GM23338 (cell line): ENCODE results near the gene PPP1R7. TPM values are rescaled to one million over a fixed set of nuclear protein-coding genes. Genes with fewer than 3 reads are reported as not detected.

Experiments used
- ATAC-seq: fragments of 200-7000 bp; cut with Tn5 transposase; 3 replicates; pipeline ENCODE4 v1.9.1; 2020
- DNase-seq: peaks from one replicate; pipeline ENCODE4 v3.0.0-alpha.2; 2015; ENCODE audit warnings: low spot score
- H2AFZ ChIP-seq: fragments of 200-600 bp; sonication (generic); 2 replicates; pipeline ENCODE4 v1.8.0; 2016; ENCODE audit warnings: antibody characterized with exemption, mild to moderate bottlenecking, moderate library complexity
- H3F3A ChIP-seq: fragments of 200-600 bp; sonication (generic); replicated peaks from 2 replicates; pipeline ENCODE4 v1.8.0; 2017; ENCODE audit warnings: antibody characterized with exemption, mixed run types, low read depth
- H3K27ac ChIP-seq: fragments of 200-600 bp; sonication (generic); 2 replicates; pipeline ENCODE4 v1.6.1; 2016; ENCODE audit warnings: low read depth
- H3K27me3 ChIP-seq: fragments of 200-600 bp; sonication (generic); 2 replicates; pipeline ENCODE4 v1.8.0; 2016; ENCODE audit warnings: mild to moderate bottlenecking, mixed run types, moderate library complexity; ENCODE audit not compliant: insufficient read depth
- H3K36me3 ChIP-seq: fragments of 200-600 bp; sonication (generic); 2 replicates; pipeline ENCODE4 v1.8.0; 2016; ENCODE audit warnings: mild to moderate bottlenecking; ENCODE audit not compliant: insufficient read depth
- H3K4me1 ChIP-seq: fragments of 200-600 bp; sonication (generic); 2 replicates; pipeline ENCODE4 v1.8.0; 2016; ENCODE audit warnings: mild to moderate bottlenecking, moderate library complexity; ENCODE audit not compliant: insufficient read depth
- H3K4me2 ChIP-seq: fragments of 200-600 bp; sonication (generic); 2 replicates; pipeline ENCODE4 v1.7.1; 2017; ENCODE audit warnings: mixed run types
- H3K4me3 ChIP-seq: fragments of 200-600 bp; sonication (generic); 2 replicates; pipeline ENCODE4 v1.6.1; 2016; ENCODE audit warnings: mixed run types
- H3K79me2 ChIP-seq: fragments of 200-600 bp; sonication (generic); replicated peaks from 2 replicates; pipeline ENCODE4 v1.8.0; 2017; ENCODE audit warnings: mild to moderate bottlenecking; ENCODE audit not compliant: insufficient read depth
- H3K9me2 ChIP-seq: fragments of 200-600 bp; sonication (generic); 2 replicates; pipeline ENCODE4 v1.8.0; 2017; ENCODE audit not compliant: insufficient read depth
- H4K20me1 ChIP-seq: fragments of 200-600 bp; sonication (generic); replicated peaks from 2 replicates; pipeline ENCODE4 v1.8.0; 2017; ENCODE audit warnings: mild to moderate bottlenecking; ENCODE audit not compliant: insufficient read depth
- H3K27ac Mint-ChIP-seq: 2 replicates; pipeline ENCODE4 v1.8.0; 2020; ENCODE audit warnings: inconsistent platforms, mild to moderate bottlenecking, moderate library complexity, mixed read lengths
- H3K27me3 Mint-ChIP-seq: 3 replicates; pipeline ENCODE4 v1.8.0; 2022; ENCODE audit warnings: low read depth, mild to moderate bottlenecking, moderate library complexity, mixed read lengths, inconsistent platforms; ENCODE audit not compliant: insufficient read depth, poor library complexity
- H3K36me3 Mint-ChIP-seq: 3 replicates; pipeline ENCODE4 v1.8.0; 2021; ENCODE audit warnings: low read depth, mild to moderate bottlenecking, inconsistent platforms, moderate library complexity, mixed read lengths
- H3K4me1 Mint-ChIP-seq: 3 replicates; pipeline ENCODE4 v1.8.0; 2020; ENCODE audit warnings: mild to moderate bottlenecking, inconsistent platforms, mixed read lengths
- H3K4me3 Mint-ChIP-seq: 3 replicates; pipeline ENCODE4 v1.8.0; 2021; ENCODE audit warnings: moderate library complexity, mild to moderate bottlenecking, inconsistent platforms, mixed read lengths
- H3K9me3 Mint-ChIP-seq: 3 replicates; pipeline ENCODE4 v1.8.0; 2020; ENCODE audit warnings: moderate library complexity, mild to moderate bottlenecking, inconsistent platforms, mixed read lengths
- CREB1 ChIP-seq: fragments of 250-450 bp; sonication (Bioruptor Pico); IDR thresholded peaks from 2 replicates; pipeline ENCODE4 v1.5.0; 2020; ENCODE audit warnings: low read depth, mild to moderate bottlenecking, moderate library complexity
- EZH2 ChIP-seq: fragments of 200-600 bp; sonication (generic); IDR thresholded peaks from one replicate; pipeline ENCODE4 v1.8.0; 2017; ENCODE audit warnings: antibody characterized with exemption, mild to moderate bottlenecking, low read depth; ENCODE audit not compliant: unreplicated experiment
- JUNB ChIP-seq: IDR thresholded peaks from one replicate; pipeline ENCODE4 v1.6.1; 2016; ENCODE audit warnings: antibody characterized with exemption; ENCODE audit not compliant: unreplicated experiment
- ZNF331 ChIP-seq: fragments of 250-450 bp; sonication (Bioruptor Pico); IDR thresholded peaks from 2 replicates; pipeline ENCODE4 v1.5.0; 2020; ENCODE audit warnings: low read depth, mild to moderate bottlenecking, moderate library complexity
- polyA plus RNA-seq: library from polyadenylated mRNA; unstranded; fragments of >200 nt; fragmentation: Nextera tagmentation; extraction: Ambion mirVana; gene quantifications from 2 replicates; pipeline ENCODE4 v1.2.1, GENCODE V29; 2016
- total RNA-seq: library from RNA; depleted of rRNA; stranded (reverse); fragments of >200 nt; shearing (Covaris generic); gene quantifications from 2 replicates; pipeline ENCODE4 v1.2.3, GENCODE V29; 2014
- TF ChIP-seq, protein P1 (sequence below): fragments of 250-450 bp; sonication (Bioruptor Pico); IDR thresholded peaks from 2 replicates; pipeline ENCODE4 v1.5.0; 2020; ENCODE audit warnings: mild to moderate bottlenecking, moderate library complexity

PPP1R7 gene
- total and polyA plus RNA-seq, 2 experiments from 2014 or later, result 48.2 to 94.3 TPM

DNA sequence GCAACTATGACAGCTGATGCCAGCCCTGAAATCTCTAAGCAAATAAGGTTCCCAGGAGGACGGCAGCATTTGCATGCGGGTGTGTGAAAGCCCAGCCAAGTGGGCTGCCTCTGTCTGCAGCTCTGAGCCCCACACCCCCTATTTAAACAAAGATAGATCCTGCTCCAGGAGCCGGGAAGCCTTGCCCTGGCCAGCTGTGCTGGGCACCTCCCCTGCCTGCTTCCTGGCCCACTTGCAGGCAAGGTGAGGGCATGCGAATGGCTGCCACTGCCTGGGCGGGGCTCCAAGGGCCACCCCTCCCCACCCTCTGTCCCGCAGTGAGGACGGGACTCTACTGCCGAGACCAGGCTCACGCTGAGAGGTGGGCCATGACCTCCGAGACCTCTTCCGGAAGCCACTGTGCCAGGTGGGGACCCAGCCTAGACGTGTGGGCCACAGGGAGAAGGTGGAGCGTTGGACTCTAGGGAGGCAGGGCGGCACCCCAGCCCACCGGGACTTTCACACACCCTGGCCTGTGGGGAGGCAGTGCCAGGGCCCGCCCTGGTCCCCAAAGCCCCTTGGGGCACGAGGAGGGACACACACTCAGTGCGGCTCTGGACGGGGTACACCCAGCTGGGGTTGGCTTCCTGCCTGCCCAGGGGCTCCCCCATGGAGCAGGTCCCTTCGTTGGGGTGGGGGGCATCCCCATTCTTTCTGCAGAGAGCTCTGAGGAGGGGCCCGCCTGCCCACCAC lies 38.3 kb downstream of the PPP1R7 start, which contains the start of gene ANO7 (continued):
- TF ChIP-seq, protein P1, sequence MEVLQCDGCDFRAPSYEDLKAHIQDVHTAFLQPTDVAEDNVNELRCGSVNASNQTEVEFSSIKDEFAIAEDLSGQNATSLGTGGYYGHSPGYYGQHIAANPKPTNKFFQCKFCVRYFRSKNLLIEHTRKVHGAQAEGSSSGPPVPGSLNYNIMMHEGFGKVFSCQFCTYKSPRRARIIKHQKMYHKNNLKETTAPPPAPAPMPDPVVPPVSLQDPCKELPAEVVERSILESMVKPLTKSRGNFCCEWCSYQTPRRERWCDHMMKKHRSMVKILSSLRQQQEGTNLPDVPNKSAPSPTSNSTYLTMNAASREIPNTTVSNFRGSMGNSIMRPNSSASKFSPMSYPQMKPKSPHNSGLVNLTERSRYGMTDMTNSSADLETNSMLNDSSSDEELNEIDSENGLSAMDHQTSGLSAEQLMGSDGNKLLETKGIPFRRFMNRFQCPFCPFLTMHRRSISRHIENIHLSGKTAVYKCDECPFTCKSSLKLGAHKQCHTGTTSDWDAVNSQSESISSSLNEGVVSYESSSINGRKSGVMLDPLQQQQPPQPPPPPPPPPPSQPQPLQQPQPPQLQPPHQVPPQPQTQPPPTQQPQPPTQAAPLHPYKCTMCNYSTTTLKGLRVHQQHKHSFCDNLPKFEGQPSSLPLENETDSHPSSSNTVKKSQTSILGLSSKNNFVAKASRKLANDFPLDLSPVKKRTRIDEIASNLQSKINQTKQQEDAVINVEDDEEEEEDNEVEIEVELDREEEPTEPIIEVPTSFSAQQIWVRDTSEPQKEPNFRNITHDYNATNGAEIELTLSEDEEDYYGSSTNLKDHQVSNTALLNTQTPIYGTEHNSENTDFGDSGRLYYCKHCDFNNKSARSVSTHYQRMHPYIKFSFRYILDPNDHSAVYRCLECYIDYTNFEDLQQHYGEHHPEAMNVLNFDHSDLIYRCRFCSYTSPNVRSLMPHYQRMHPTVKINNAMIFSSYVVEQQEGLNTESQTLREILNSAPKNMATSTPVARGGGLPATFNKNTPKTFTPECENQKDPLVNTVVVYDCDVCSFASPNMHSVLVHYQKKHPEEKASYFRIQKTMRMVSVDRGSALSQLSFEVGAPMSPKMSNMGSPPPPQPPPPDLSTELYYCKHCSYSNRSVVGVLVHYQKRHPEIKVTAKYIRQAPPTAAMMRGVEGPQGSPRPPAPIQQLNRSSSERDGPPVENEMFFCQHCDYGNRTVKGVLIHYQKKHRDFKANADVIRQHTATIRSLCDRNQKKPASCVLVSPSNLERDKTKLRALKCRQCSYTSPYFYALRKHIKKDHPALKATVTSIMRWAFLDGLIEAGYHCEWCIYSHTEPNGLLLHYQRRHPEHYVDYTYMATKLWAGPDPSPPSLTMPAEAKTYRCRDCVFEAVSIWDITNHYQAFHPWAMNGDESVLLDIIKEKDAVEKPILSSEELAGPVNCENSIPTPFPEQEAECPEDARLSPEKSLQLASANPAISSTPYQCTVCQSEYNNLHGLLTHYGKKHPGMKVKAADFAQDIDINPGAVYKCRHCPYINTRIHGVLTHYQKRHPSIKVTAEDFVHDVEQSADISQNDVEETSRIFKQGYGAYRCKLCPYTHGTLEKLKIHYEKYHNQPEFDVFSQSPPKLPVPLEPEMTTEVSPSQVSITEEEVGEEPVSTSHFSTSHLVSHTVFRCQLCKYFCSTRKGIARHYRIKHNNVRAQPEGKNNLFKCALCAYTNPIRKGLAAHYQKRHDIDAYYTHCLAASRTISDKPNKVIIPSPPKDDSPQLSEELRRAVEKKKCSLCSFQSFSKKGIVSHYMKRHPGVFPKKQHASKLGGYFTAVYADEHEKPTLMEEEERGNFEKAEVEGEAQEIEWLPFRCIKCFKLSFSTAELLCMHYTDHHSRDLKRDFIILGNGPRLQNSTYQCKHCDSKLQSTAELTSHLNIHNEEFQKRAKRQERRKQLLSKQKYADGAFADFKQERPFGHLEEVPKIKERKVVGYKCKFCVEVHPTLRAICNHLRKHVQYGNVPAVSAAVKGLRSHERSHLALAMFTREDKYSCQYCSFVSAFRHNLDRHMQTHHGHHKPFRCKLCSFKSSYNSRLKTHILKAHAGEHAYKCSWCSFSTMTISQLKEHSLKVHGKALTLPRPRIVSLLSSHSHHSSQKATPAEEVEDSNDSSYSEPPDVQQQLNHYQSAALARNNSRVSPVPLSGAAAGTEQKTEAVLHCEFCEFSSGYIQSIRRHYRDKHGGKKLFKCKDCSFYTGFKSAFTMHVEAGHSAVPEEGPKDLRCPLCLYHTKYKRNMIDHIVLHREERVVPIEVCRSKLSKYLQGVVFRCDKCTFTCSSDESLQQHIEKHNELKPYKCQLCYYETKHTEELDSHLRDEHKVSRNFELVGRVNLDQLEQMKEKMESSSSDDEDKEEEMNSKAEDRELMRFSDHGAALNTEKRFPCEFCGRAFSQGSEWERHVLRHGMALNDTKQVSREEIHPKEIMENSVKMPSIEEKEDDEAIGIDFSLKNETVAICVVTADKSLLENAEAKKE (CRISPR knock-in tag), result no peak

- H3K4me1 Mint-ChIP-seq, result peaks cover 3% of the 10 kb centered on the region
- no peaks in the 10 kb centered on the region for H3K4me1 ChIP-seq
- H3K4me2 ChIP-seq, result no peak overlapping the region
- no peaks in the 10 kb centered on the region for H3K36me3 Mint-ChIP-seq
- H3K27ac ChIP-seq, result no peak overlapping the region
- no peaks in the 10 kb centered on the region for H3K79me2 ChIP-seq
- H2AFZ ChIP-seq, result no peak overlapping the region
- H3K27me3 Mint-ChIP-seq, result peaks cover 7% of the 10 kb centered on the region
- H3K27ac Mint-ChIP-seq, result no peak overlapping the region
- no peak overlapping the region for H3K4me3 Mint-ChIP-seq
- no peaks in the 10 kb centered on the region for H3K9me3 Mint-ChIP-seq
- H3K36me3 ChIP-seq, result no peaks in the 10 kb centered on the region
- H3K9me2 ChIP-seq, result no peaks in the 10 kb centered on the region
- no peak overlapping the region for H3K4me3 ChIP-seq
- DNase-seq (no peak), ATAC-seq (peak; percentile 21)
- no peaks in the 10 kb centered on the region for H4K20me1 ChIP-seq
- no peaks in the 10 kb centered on the region for H3F3A ChIP-seq
- no peaks in the 10 kb centered on the region for H3K27me3 ChIP-seq
- TF ChIP-seq CREB1 (no peak), JUNB (no peak), ZNF331 (CRISPR knock-in tag) (no peak), EZH2 (no peak)
- TF ChIP-seq, protein P1 (CRISPR knock-in tag), result no peak
These were observed 39.0 kb downstream of the PPP1R7 start for GRCh38 chr2:241189093-241189855.
